DOHH2 (cell line): ENCODE data around the gene TNFSF12.

Experiments
- EZH2phosphoT487 ChIP-seq: fragments of 200-600 bp; sonication (generic); IDR thresholded peaks from 2 replicates; pipeline ENCODE4 v1.6.1; 2017; ENCODE audit warnings: borderline replicate concordance, mild to moderate bottlenecking, antibody characterized with exemption, low read length, moderate library complexity, mixed read lengths
- TF ChIP-seq, protein P1 (sequence below): fragments of 200-600 bp; sonication (generic); IDR thresholded peaks from one replicate; pipeline ENCODE4 v1.5.1; 2014; ENCODE audit warnings: antibody characterized with exemption, mild to moderate bottlenecking, low read depth, low read length; ENCODE audit not compliant: poor library complexity, severe bottlenecking

GRCh38 chr17:7563115-7563869, 14.4 kb downstream of the TNFSF12 start:
- TF ChIP-seq, protein P1, sequence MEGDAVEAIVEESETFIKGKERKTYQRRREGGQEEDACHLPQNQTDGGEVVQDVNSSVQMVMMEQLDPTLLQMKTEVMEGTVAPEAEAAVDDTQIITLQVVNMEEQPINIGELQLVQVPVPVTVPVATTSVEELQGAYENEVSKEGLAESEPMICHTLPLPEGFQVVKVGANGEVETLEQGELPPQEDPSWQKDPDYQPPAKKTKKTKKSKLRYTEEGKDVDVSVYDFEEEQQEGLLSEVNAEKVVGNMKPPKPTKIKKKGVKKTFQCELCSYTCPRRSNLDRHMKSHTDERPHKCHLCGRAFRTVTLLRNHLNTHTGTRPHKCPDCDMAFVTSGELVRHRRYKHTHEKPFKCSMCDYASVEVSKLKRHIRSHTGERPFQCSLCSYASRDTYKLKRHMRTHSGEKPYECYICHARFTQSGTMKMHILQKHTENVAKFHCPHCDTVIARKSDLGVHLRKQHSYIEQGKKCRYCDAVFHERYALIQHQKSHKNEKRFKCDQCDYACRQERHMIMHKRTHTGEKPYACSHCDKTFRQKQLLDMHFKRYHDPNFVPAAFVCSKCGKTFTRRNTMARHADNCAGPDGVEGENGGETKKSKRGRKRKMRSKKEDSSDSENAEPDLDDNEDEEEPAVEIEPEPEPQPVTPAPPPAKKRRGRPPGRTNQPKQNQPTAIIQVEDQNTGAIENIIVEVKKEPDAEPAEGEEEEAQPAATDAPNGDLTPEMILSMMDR, result no peak
- TF ChIP-seq EZH2phosphoT487, result no peak
